ENCODE measurements around the gene C20orf204.

Gene C20orf204

DNA sequence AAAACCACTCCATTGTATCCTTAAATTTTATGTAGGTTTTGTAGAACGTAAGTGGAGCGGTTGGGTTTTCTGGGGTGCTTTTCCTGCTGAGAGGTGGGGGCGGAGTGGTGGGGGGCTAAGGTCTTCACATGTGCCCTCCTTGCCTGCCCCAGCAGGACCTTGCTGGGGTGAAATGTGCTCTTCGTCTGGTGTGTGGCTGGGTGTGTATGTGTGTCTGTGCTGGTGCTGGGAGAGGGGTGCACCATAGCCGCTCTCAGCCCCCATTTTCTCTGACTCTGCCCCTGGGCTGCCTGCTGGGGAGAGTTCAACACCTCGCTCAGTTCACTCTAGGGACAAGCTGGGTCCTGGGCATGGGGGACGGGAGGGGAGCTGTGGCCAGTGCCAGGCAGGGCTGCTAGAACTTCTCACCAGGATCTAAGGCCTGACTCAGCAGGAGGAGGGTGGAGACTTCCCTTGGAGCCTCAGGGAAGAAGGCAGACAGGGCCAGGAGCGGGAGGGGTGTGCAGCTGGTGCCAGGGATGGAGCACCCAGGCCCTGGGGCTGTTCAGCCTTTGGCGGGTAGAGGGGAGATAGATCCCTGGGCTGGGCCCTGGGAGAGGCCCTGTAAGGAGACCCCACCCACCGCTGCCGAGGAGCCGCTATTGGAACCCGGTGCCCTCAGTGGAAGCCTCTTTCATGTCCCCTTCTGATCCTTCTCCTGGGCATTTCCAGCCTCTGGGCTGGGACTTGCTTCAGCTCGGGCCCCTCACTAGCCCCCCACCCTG is 8.7 kb downstream of the C20orf204 start:
- peak; percentile 45 for DNase-seq (ENCODE audit: low read depth)
- no peak overlapping the region for H3K4me3 ChIP-seq (ENCODE audit: low read depth, low read length)

GRCh38 chr20:64045346-64046011 is 9.5 kb downstream of the C20orf204 start:
- H3K4me3 ChIP-seq (ENCODE audit: low read depth, low read length): no peak overlapping the region
- TF ChIP-seq CTCF (conservative IDR thresholded peaks at IDR 0.05; ENCODE audit: low read depth, low read length): no peak
- DNase-seq (ENCODE audit: low read depth): no peak

More for the DNA sequence above, 8.7 kb downstream of the C20orf204 start:
- no peak for TF ChIP-seq CTCF (conservative IDR thresholded peaks at IDR 0.05; ENCODE audit: low read depth, low read length)

GRCh38 chr20:64047046-64047389 is 11.0 kb downstream of the C20orf204 start:
- no peak for TF ChIP-seq CTCF (conservative IDR thresholded peaks at IDR 0.05; ENCODE audit: low read depth, low read length)
- H3K4me3 ChIP-seq (ENCODE audit: low read depth, low read length): no peak overlapping the region
- DNase-seq (ENCODE audit: low read depth): no peak

- TF ChIP-seq CTCF (conservative IDR thresholded peaks at IDR 0.05; ENCODE audit: low read depth, low read length): no peak
- DNase-seq (ENCODE audit: low read depth): no peak
- H3K4me3 ChIP-seq (ENCODE audit: low read depth, low read length): no peak overlapping the region
These were observed 12.0 kb downstream of the C20orf204 start for GRCh38 chr20:64047968-64048401.

- no peak for DNase-seq (ENCODE audit: low read depth)
- no peak for TF ChIP-seq CTCF (conservative IDR thresholded peaks at IDR 0.05; ENCODE audit: low read depth, low read length)
- H3K4me3 ChIP-seq (ENCODE audit: low read depth, low read length): no peak overlapping the region
These were observed 12.5 kb downstream of the C20orf204 start for GRCh38 chr20:64048402-64049044.

DNA sequence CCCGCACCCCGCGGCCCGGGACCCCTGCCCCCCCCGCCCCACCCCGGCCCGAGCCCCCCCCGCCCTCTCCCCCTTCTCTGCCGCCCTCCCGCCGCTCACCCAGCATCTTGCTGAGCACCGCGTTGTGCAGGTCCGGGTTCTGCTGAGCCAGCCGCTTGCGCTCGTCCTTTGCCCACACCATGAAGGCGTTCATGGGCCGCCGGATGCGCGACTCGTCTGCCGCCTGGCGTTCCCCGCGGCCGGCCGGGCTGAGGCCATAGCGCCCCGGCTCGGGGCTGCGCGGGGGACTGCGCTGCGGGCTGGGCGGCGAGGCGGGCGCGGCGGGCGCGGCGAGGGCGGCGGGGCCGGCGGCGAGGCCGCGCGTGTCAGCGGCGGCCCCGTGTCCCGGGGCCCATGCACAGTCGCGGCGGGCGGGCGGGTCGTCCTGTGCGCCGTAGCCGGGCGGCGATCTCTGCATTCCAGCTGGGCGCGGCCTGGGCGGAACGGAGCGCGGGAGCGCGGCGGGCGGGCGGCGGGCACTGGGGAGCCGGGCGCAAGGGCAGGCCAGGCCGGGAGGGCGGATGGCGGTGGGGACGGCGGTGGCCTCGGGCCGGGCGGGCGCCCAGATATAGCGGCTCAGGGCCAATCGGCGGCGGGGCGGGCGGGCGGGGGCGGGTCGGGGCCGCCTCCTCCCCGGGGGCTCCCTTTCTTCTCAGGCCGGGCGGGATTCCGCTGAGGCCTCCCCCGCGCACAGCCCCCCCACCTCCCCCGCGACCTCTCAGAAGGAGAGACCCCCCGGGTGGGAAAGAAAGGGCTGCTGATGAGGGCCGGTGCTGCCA is 13.3 kb downstream of the C20orf204 start, which contains the start of gene SOX18:
SOX18 (minus strand) TSS at position 580 of the 818 bp plus-strand sequence; CDS start at position 457, 123 bp downstream.
- TF ChIP-seq CTCF (conservative IDR thresholded peaks at IDR 0.05; ENCODE audit: low read depth, low read length): no peak
- H3K4me3 ChIP-seq (ENCODE audit: low read depth, low read length): no peak within 1 kb of the TSS
- DNase-seq (ENCODE audit: low read depth): peak; percentile 39
